ENCODE results near the gene TNS1.
A peak's percentile ranks its signal among the peaks of the same experiment; 100 is the strongest.
"Not testable (repeated sequence)": the region's sequence is repeated elsewhere in the genome, so short reads cannot be mapped to it uniquely, and the experiment has no call there.

The TNS1 gene

DNA sequence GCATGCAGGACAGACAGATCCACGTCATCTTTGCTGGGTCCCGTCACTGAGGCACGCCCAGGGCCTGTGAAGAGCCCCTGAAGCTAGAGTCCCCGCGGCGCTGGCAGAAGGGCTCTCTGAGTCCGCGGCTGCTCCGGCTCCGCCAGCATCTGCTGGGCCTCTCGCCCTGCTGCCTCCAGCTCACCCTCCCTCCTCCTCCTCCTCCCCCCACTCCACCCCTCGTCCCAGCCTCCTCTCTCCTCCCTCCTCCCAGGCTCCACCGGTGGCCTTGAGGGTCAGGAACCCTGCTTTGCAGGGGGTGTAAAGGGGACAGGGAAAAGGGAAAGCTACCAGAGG, at the start of gene TNS1:
TNS1 (minus strand) TSS at position 151 of the 336 bp plus-strand sequence; CDS start at position 28, 123 bp downstream.
- DNase-seq (ENCODE audit: low read depth in 4 of 4, low spot score in 1 of 4): no peak

DNA sequence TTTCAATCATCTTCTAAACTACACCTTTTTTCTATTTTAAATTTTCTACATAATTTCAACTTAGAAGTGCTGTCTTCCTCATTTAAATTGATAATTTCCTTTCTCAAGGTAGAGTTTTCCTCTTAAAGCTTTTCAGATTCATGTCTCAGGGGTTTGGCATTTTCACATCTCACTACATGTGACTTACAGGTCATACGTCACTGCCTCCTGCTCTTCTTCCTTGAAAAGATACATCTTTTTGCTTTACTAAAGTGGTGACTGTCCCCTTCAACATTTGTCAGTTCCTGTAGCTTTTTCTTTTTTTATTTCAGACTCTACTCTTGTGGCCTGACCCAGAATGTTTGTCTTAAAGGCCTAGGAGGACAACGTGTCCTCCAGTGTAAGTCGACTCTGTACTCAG, 49.1 kb upstream of the TNS1 start:
- no peak for DNase-seq (ENCODE audit: low read depth in 4 of 4, low spot score in 1 of 4)

DNA sequence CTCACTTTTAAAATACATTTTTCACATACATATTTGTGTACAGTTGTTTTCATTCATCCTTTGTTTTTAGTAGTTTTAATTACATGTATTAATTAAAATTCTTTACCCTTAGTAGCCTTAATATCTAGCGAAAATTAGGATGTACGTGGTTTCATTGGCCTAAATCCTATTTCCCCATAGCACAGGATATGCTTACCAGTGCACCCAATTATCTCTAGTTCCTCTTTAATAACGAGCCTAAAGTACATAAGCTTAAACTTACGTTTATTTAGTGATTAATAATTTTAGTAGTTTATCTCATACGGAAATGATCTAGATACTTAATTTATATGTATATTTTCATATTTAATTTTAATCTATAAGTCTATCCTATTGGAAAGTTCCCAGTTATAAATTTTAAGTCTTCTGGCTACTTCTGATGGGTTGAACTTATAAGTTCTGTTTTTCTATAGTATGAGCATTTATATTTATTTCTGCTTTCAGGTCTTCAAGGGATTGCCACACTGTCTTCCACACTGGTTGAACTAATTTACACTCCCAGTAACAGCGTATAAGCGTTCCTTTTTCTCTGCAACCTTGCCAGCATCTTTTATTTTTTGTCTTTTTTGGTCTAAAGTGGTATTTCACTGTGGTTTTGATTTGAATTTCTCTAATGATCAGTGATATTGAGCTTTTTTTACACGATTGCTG, 44.9 kb upstream of the TNS1 start:
- no peak for DNase-seq (ENCODE audit: low read depth in 4 of 4, low spot score in 1 of 4)

DNA sequence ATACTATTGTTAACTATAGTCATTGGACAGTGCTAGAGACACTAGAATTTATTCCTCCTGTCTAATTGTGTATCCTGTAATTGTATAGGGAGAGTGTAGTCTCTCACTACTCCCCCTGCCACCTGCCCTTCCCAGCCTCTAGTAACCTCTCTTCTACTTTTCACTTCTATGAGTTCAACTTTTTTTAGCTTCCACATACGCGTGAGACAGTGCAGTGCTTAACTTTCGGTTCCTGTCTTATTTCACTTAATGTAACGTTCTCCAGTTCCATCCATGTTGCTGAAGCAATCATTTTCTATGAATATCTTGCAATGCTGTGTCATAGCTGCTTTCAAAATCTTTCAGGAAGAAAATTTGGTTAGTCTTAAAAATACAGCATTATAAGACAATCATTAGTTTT, 43.4 kb upstream of the TNS1 start:
- no peak for DNase-seq (ENCODE audit: low read depth in 4 of 4, low spot score in 1 of 4)

DNA sequence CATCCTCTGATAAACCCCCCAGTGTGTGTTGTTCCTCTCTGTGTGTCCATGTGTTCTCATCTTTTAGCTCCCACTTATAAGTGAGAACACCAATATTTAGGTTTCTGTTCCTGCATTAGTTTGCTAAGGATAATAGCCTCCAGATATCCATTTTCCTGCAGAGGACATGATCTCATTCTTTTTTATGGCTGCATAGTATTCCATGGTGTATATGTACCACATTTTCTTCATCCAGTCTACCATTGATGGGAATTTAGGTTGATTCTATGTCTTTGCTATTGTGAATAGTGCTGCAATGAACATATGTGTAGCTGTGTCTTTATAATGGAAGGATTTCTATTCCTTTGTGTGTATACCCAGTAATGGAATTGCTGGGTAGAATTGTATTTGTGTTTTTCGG, 41.8 kb upstream of the TNS1 start:
- not testable (repeated sequence) for DNase-seq (ENCODE audit: low read depth in 4 of 4, low spot score in 1 of 4)

GRCh38 chr2:218043701-218044109, 40.9 kb upstream of the TNS1 start:
- DNase-seq (ENCODE audit: low read depth in 4 of 4, low spot score in 1 of 4): no peak

GRCh38 chr2:218043100-218043499, 40.3 kb upstream of the TNS1 start:
- DNase-seq (ENCODE audit: low read depth in 4 of 4, low spot score in 1 of 4): no peak

DNA sequence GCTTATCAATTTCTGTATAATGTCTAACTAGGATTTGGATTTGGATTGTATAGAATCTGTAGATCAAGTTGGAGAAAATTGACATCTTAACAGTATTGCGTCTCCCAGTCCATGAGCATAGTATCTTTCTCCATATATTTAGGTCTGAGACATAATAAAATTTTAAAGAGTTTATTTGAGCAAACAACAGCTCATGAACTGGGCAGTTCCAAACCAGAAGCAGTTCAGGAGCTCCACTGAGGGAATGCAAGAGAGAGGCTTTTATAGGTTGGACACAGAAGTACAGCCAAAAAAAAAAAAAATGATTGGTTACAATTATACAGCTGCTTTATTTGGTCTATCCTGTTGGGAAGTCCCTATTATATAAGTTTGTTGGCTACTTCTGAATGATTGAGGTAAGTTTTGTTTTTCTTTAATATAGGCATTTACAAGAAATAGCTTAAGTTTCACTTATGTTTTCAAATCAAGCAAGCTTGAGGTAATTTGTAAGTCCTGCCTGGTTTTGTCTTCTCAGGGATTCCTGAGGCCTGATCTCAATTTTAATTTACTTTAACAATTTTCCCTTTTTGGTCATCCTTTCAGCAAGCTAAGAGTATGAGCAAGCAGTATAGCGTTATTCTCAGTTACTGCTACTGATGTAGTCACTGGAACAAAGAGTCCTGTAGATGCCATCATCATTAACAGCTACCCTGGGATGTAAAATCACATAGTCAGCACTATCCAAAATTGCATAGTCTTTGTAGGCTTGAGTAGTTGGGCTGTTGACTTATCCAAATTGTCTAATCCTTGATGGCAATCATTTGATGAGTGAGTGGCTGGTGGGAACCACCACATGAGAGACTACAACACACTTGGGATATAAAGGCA, 38.7 kb upstream of the TNS1 start:
- no peak for DNase-seq (ENCODE audit: low read depth in 4 of 4, low spot score in 1 of 4)

- no peak for DNase-seq (ENCODE audit: low read depth in 4 of 4, low spot score in 1 of 4)
Observed at GRCh38 chr2:218040883-218041282, 38.1 kb upstream of the TNS1 start.

DNA sequence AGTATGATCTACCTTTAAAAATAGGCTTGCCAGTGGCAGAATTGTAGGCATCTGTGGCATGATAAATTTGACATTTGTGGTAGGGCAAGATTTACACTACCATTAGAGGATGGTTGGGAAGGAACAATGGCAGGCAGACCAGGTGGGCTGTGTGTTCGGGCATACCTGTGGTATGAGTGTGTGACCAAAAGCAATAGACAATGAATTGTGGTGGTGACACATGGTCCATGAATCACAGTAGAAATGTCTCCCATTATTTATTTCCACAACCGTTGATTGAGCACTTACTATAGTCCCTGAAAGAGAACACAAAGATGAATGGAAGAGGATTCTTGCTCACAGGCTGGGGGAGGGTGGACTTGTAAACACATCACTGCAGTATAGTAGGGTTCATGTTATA, 36.4 kb upstream of the TNS1 start:
- no peak for DNase-seq (ENCODE audit: low read depth in 4 of 4, low spot score in 1 of 4)

DNA sequence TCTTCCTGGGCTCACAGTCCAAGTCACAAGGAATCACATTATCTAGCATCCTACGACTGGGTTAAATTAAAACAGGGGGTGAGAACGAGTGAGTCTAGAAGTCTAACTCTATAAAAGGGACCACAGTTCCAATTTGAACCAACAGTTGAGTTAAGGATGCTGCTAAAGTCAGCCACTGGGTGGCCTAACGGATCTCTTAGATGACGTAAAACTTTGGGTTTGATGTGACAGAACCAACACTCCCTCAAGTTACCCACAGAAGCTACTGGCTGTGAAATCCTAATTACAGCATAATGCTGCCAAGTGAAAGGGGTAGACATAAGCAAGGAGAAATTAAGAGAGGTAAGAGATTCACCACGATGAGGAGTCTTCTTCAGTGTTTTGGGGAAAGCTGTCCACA, 33.6 kb upstream of the TNS1 start:
- no peak for DNase-seq (ENCODE audit: low read depth in 4 of 4, low spot score in 1 of 4)

DNA sequence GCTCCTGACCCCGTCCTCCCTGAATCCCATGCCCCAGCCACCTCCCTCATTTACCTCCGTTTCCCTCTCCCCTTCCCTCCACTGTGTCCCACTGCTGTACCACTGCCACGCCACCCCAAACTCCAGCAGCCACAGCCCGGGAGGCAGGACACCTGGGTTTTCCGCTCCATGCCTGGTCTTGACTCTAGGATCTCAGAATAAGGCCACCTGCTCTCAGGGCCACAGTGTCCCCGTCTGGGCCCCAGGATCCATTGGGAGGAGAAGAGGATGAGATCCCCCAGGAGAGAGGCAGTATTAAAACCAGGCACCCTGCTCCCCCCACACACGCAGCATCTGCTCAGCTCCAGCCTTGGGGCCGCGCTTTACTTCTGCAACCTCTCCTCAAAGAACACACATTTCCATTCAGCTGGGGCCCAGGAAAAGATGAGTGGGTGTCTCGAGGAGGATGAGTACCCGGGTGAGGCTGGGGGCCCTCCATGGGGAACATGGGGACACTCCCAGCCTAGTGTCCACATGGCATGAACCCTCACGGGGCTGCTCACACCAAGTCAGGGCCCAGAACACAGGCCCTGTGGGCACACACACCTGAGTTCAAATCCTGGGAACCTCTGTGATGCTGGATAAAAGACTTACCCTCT, 32.8 kb upstream of the TNS1 start:
- no peak for DNase-seq (ENCODE audit: low read depth in 4 of 4, low spot score in 1 of 4)

DNA sequence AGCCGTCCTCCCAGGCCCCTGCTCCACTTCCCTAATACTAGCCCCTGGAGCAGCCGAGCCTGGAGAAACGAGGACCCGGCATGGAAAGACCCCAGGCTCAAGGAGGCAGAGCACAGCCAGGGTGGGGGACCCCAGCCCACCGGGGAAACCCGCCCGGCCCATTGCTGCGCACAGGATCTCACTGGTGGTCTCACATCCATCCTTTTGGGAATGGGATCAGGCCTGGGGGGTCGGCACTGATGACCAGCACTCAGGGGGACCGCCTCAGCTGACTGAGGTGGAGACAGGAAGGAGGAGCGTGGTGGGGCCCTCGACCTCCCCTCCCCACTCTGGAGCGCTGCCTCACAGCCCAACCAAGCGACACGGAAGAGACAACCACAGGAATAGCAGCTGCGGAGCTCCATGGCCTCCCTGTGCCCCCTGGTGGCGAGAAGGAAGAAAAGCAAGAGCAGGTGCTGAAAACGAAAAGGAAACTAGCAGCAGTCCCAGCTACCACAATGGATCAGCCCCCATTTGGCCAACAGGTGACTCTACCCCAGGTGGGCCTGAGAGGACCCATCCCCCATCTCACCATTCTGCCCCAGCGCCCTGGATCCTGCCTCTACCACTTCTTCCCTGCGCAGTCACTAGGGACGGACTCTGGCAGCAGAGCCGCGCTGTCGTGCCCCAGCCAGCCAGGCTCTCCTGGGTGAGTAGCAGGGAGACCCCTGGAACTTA, 31.9 kb upstream of the TNS1 start:
- peak in 3 of 4 experiments; percentile 38 to 50 (median 48) for DNase-seq (ENCODE audit: low read depth in 4 of 4, low spot score in 1 of 4)

DNA sequence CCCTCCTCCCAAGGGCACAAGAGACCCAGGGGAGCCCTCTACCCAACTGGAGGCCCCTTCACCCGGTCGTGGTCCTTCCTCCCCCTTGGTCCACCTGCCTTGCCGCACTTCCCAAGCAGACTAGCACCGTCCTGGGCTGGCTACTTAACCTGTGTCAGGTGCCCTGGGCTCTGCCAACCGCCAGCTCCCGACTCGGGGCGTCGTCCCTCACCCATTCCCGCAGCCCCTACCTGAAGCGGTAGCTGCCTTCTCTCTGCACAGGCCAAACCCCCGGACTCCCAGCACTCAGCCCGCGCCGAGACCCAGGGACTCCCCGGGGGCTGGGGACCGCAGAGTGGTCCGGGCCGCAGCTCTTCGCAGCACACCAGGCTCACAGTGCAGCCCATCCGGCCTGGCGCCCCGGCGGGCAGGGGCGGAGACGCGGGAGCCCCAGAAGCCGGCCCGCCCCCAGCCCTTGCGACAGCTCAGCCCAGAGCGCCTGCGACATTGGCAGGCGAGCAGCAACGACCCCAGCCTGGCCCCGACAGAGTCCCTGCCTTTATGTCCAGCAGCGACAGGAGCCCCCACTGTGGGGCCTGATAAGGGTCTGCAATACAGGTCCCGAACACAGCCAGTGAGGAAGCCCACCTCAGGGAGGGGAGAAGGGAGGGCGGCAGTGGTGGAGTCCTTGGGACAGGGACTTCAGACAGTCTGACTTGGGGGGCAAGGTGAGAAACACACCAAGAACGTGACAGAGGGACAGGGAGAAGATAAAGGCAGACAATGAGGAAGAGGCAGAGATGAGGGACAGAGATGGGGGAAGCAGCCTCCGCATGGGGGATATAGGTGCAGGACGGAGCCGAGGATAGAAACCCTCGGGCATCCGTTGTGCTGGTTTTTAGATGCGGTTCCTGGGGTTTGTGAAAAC, 31.0 kb upstream of the TNS1 start:
- DNase-seq (ENCODE audit: low read depth in 4 of 4, low spot score in 1 of 4): no peak

DNA sequence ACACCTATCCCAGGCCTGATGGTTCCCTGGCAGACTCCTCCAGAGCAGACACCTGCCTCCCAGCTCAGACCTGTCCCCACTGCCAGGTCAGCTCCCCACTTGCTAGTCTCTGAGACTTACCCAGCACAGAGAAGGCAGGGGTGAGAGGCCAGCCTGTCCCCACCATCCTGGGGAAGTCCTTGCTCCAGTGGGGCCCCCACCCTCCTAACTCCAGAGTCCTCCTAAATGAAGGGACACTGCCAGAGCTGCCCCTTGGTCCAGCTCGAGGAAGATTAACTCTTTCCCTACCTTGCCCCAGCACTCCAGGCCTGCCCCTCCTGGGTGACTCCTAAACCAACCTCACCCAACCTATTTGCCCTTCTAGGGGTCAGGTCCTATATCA, 30.4 kb upstream of the TNS1 start:
- DNase-seq (ENCODE audit: low read depth in 4 of 4, low spot score in 1 of 4): no peak

DNA sequence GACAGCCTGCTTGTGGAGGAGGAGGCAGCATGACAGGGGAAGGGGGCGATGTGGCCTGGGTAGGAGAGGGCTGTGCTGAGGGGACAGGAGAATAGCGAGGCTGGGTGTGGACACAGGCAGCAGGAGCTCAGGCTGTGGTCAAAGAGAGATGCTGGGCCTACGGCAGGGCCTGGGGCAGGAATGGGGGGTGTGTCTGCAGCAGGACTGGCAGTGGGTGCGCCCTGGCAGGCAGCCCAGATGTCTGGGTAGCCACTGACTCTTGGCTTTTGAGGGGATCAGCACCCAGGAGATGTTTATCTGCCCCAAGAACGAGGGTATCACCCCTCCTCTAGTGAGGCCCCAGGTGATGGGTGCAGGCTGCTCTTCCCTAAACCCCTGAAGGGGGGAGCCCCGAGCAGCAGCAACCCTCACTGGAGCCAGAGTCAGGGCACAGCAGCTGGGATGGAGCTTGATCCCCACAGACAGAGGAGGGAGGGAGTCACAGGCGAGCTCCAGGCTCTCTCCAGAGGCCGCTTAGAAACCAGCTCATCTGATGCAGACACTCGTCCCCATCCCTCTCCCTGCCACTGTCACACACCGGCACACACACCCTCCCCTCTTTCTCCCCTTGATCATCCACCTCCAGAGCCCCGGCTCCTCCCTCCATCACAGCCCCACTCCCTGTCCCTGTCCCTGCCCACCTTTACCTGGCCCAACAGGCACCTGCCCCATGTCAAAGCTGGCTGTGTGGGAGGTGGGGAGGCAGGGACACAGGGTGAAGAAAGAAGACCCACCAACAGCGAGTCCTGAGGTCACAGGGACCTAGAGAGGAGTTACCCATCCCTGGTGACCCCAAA, 29.8 kb upstream of the TNS1 start:
- DNase-seq (ENCODE audit: low read depth in 4 of 4, low spot score in 1 of 4): no peak

DNA sequence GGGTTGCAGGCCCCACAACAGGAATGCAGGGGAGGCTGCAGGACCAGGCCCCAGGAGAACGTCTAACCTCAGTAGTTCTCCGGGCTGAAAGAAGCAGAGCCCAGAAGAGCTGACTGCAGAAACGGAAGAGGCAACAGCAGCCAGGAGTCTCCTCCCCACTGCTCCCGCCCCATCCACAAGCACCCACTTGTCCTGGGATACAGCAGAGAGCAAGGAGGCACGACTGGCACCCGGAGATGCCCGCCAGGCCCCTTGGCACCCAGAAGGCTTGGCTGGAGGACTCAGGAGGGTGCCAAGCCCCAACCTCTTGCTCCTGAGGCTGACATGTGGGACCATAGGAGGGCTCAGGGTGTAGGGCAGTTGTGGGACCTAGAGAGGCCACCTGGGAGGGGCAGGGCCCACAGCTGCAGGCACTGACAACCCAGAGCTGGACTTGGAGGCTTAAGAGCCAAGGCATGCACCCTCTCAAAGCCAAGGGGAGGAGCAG, 29.0 kb upstream of the TNS1 start:
- no peak for DNase-seq (ENCODE audit: low read depth in 4 of 4, low spot score in 1 of 4)

GRCh38 chr2:218031261-218031660, 28.5 kb upstream of the TNS1 start:
- DNase-seq (ENCODE audit: low read depth in 4 of 4, low spot score in 1 of 4): no peak

GRCh38 chr2:218030409-218031195, 27.8 kb upstream of the TNS1 start:
- no peak for DNase-seq (ENCODE audit: low read depth in 4 of 4, low spot score in 1 of 4)
